Measurements from ENCODE around the gene TMED6. TPM values are rescaled to one million over a fixed set of nuclear protein-coding genes. Genes with fewer than 3 reads are reported as not detected.

TMED6 gene
- total RNA-seq, 2 donors from 2014 or later: 0.53 to 0.66 TPM

- H3K4me3 ChIP-seq (ENCODE audit: low read length): no peak overlapping the region
- Mint-ChIP-seq H3K9me3 (no peaks in the 10 kb centered on the region), H3K27ac (no peak overlapping the region), H3K27me3 (ENCODE audit: insufficient read depth) (no peaks in the 10 kb centered on the region), H3K4me1 (peaks cover 9% of the 10 kb centered on the region), H3K36me3 (ENCODE audit: low read depth) (peaks cover 34% of the 10 kb centered on the region), H3K4me3 (no peak overlapping the region)
- no peak for TF ChIP-seq CTCF (conservative IDR thresholded peaks at IDR 0.05)
- no peaks in the 10 kb centered on the region for H3K27me3 ChIP-seq (ENCODE audit: control insufficient read depth, insufficient read depth, low read length, poor library complexity, severe bottlenecking)
- H3K9ac ChIP-seq (ENCODE audit: extremely low read depth, low read length, poor library complexity, severe bottlenecking): no peak overlapping the region
- DNase-seq: no peak
- WGBS, 2 experiments (ENCODE audit: insufficient coverage in 1 of 2, insufficient read length in 1 of 2): 89 to 93% methylated on average over 3 to 6 of the region's 6 CpGs
- H3K9me3 ChIP-seq (ENCODE audit: control insufficient read depth, low read length): no peaks in the 10 kb centered on the region
- no peak overlapping the region for H3K27ac ChIP-seq (ENCODE audit: low read depth, low read length)
- no peaks in the 10 kb centered on the region for H3K4me1 ChIP-seq (ENCODE audit: control insufficient read depth, insufficient read depth, low read length)
- peaks cover 31% of the 10 kb centered on the region for H3K36me3 ChIP-seq (ENCODE audit: control insufficient read depth, insufficient read depth, low read length)
Measured at GRCh38 chr16:69346683-69347082, 4.9 kb downstream of the TMED6 start.

GRCh38 chr16:69345923-69346322, 5.7 kb downstream of the TMED6 start:
- no peaks in the 10 kb centered on the region for H3K27me3 ChIP-seq (ENCODE audit: control insufficient read depth, insufficient read depth, low read length, poor library complexity, severe bottlenecking)
- Mint-ChIP-seq H3K36me3 (ENCODE audit: low read depth) (peaks cover 42% of the 10 kb centered on the region), H3K27me3 (ENCODE audit: insufficient read depth) (no peaks in the 10 kb centered on the region), H3K4me3 (no peak overlapping the region), H3K9me3 (no peaks in the 10 kb centered on the region), H3K27ac (no peak overlapping the region), H3K4me1 (peaks cover 5% of the 10 kb centered on the region)
- H3K9ac ChIP-seq (ENCODE audit: extremely low read depth, low read length, poor library complexity, severe bottlenecking): no peak overlapping the region
- DNase-seq: no peak
- H3K4me3 ChIP-seq (ENCODE audit: low read length): no peak overlapping the region
- no peak for TF ChIP-seq CTCF (conservative IDR thresholded peaks at IDR 0.05)
- H3K4me1 ChIP-seq (ENCODE audit: control insufficient read depth, insufficient read depth, low read length): peaks cover 3% of the 10 kb centered on the region
- no peak overlapping the region for H3K27ac ChIP-seq (ENCODE audit: low read depth, low read length)
- H3K9me3 ChIP-seq (ENCODE audit: control insufficient read depth, low read length): no peaks in the 10 kb centered on the region
- 98% methylated on average over 3 of the region's 4 CpGs; no CpG with 5 or more reads in 1 of the 2 experiments for WGBS, 2 experiments (ENCODE audit: insufficient coverage in 1 of 2, insufficient read length in 1 of 2)
- H3K36me3 ChIP-seq (ENCODE audit: control insufficient read depth, insufficient read depth, low read length): peaks cover 39% of the 10 kb centered on the region

- no peak overlapping the region for H3K9ac ChIP-seq (ENCODE audit: extremely low read depth, low read length, poor library complexity, severe bottlenecking)
- no peaks in the 10 kb centered on the region for H3K9me3 ChIP-seq (ENCODE audit: control insufficient read depth, low read length)
- no peaks in the 10 kb centered on the region for H3K27me3 ChIP-seq (ENCODE audit: control insufficient read depth, insufficient read depth, low read length, poor library complexity, severe bottlenecking)
- Mint-ChIP-seq H3K4me1 (peaks cover 9% of the 10 kb centered on the region), H3K27me3 (ENCODE audit: insufficient read depth) (no peaks in the 10 kb centered on the region), H3K36me3 (ENCODE audit: low read depth) (peaks cover 43% of the 10 kb centered on the region), H3K9me3 (no peaks in the 10 kb centered on the region), H3K27ac (no peak overlapping the region), H3K4me3 (no peak overlapping the region)
- H3K4me3 ChIP-seq (ENCODE audit: low read length): no peak overlapping the region
- TF ChIP-seq CTCF (conservative IDR thresholded peaks at IDR 0.05): no peak
- 97 to 100% methylated on average over 3 to 5 of the region's 5 CpGs for WGBS, 2 experiments (ENCODE audit: insufficient coverage in 1 of 2, insufficient read length in 1 of 2)
- no peak for DNase-seq
- H3K36me3 ChIP-seq (ENCODE audit: control insufficient read depth, insufficient read depth, low read length): peaks cover 40% of the 10 kb centered on the region
- no peak overlapping the region for H3K27ac ChIP-seq (ENCODE audit: low read depth, low read length)
- peaks cover 3% of the 10 kb centered on the region for H3K4me1 ChIP-seq (ENCODE audit: control insufficient read depth, insufficient read depth, low read length)
Measured at GRCh38 chr16:69344171-69344570, 7.4 kb downstream of the TMED6 start.

Data from endodermal cell (in vitro differentiated cells).